WI38 (cell line): ENCODE measurements around the gene CCDC54.
"Not testable (repeated sequence)": the region's sequence is repeated elsewhere in the genome, so short reads cannot be mapped to it uniquely, and the experiment has no call there.

Experiments
- H3K4me3 ChIP-seq: 2 replicates; pipeline ENCODE4 v1.5.1; 2011; ENCODE audit warnings: low read depth, mild to moderate bottlenecking, control low read depth, low read length
- TF ChIP-seq, protein P1 (sequence below): IDR thresholded peaks from 2 replicates; pipeline ENCODE4 v1.5.1; 2012; ENCODE audit warnings: low read depth, mild to moderate bottlenecking, control low read depth, low read length

CCDC54 gene

DNA sequence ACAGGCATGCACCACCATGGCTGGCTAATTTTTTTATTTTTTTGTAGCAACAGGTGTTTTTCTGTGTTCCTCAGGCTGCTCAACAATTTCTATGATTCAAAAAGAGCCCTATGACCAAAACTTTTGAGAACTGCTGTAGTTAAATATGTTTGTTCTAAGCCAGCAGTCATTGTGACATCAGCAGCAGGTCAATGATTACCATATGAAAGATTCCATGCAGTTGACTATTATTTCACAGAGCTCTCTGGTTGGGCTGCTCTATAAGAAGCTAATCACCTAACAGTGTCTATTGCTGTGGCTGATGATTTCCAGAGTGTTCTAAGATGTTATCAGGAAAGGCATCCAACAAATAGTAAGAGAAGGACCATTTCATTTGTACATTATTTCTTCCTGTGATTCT is at the start of gene CCDC54:
Gene CCDC54, plus strand, starts transcription at position 289 of the 400 bp plus-strand sequence. CDS start 149 bp downstream, outside the sequence.
- TF ChIP-seq, protein P1, sequence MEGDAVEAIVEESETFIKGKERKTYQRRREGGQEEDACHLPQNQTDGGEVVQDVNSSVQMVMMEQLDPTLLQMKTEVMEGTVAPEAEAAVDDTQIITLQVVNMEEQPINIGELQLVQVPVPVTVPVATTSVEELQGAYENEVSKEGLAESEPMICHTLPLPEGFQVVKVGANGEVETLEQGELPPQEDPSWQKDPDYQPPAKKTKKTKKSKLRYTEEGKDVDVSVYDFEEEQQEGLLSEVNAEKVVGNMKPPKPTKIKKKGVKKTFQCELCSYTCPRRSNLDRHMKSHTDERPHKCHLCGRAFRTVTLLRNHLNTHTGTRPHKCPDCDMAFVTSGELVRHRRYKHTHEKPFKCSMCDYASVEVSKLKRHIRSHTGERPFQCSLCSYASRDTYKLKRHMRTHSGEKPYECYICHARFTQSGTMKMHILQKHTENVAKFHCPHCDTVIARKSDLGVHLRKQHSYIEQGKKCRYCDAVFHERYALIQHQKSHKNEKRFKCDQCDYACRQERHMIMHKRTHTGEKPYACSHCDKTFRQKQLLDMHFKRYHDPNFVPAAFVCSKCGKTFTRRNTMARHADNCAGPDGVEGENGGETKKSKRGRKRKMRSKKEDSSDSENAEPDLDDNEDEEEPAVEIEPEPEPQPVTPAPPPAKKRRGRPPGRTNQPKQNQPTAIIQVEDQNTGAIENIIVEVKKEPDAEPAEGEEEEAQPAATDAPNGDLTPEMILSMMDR, result no peak
- H3K4me3 ChIP-seq, result no peak within 1 kb of the TSS

DNA sequence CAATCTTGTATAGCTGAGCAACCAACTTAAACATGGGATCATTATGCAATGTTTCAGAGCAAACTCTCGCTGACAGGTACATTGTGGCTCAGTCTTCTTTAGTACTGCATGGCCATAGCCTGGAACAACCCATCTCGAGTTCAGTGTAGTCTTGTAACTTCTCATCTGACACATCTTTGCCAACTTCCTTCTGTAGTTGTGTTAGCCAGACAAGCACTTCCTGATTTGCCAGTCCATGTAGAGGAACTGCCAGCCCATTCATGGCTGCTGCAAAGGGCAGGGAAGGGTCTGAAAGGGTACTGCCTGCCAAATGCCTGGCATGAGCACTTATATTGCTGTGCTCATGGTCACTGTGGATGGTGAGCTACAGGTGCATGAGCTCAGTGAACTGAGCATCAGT is 49.2 kb upstream of the CCDC54 start:
- TF ChIP-seq, protein P1, result no peak
- no peak overlapping the region for H3K4me3 ChIP-seq

DNA sequence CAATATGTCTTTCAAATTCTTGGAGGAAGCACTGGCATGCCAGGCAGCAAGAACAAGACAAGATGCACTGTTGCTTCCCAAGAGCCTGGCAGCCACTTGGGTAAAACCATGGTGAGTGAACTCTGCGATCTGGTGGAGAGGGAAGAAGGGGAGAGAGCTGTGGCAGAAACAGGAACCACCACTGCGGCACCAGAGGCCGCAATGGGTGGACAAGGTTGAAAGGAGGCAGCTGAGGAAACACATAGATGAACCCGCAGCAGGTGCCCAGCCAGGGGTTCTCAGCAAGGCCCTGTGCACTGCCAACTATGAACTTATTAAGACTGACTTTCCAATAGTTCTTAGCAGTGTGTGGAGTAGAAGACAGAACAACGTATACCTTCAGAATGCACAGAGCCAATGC is 48.2 kb upstream of the CCDC54 start:
- TF ChIP-seq, protein P1, result no peak

DNA sequence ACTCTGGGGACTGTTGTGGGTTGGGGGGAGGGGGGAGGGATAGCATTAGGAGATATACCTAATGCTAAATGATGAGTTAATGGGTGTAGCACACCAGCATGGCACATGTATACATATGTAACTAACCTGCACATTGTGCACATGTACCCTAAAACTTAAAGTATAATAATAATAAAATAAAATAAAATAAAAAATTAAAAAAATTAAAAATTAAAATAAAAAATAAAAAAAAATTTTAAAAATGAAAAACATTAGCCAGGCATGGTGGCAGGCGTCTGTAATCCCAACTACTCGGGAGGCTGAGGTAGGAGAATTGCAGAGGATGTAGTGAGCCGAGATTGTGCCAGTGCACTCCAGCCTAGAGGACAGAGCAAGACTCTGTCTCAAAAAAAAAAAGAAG is 37.5 kb upstream of the CCDC54 start:
- not testable (repeated sequence) for H3K4me3 ChIP-seq

More for the DNA sequence above, 48.2 kb upstream of the CCDC54 start:
- H3K4me3 ChIP-seq, result no peak overlapping the region

DNA sequence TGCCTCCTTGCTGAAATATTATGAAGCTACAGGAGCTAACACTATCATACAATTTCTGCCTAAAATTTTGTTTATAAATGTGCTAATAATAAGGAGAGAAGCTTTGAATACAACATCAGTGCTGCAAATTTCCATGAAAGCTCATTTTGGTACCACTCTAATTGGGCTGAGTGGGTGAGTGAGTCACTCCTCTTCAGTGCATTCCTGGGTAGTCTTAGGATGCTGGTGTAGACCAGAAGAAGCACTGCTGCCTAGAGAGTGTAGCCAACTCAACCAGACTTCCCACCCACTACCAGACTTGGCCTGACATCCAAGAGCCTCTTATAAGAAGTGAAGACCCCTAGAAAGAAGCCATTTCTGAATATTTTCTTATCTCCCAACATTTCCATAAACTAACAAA is 32.5 kb upstream of the CCDC54 start:
- TF ChIP-seq, protein P1, result no peak
- no peak overlapping the region for H3K4me3 ChIP-seq

DNA sequence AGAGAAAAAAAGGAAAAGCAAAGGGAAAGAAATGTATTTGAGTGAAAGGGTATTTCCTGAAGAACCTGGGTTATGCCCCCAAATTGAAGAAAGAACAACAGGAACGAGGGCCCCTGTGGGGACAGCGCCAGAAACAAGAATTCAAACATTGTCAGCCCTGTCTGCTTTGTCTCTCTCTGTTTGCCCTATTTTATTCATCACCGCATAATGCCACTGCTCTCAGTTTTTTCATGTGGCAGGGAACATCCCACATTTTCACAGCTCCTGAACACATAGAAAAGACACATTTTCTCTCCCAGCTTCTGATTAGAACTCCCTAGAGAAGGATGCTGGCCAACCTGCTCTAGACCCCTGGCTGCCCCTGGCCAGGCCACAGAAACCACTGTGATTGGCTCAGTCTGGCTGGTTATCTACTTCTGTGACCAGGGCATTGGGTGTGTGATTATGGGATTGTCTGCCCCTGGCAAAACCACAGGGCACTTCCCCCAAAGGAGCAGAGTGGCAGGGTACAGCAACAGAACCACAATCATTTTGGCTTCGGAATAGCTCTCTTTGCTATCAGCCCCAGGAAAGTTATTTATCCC is 31.3 kb upstream of the CCDC54 start:
- no peak overlapping the region for H3K4me3 ChIP-seq
- TF ChIP-seq, protein P1, result no peak

DNA sequence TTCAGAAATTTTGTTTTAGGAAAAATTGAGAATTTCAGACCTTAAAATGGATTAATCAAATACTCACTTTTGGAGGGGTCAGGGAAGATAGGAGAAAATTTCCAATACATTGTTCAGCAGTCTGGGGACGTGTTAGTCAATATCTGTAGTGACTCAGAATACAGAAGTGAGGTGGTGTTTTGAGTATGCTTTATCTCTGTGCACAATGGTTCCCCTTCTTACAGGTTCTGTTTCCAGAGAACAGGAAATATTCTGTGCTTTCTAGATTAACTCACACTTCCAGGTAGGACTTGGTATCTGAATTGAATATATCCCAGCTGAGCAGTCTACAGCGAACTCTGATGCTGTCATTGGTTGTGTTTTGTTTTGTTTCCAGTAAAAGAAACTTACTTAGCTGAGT is 30.7 kb upstream of the CCDC54 start:
- no peak overlapping the region for H3K4me3 ChIP-seq

DNA sequence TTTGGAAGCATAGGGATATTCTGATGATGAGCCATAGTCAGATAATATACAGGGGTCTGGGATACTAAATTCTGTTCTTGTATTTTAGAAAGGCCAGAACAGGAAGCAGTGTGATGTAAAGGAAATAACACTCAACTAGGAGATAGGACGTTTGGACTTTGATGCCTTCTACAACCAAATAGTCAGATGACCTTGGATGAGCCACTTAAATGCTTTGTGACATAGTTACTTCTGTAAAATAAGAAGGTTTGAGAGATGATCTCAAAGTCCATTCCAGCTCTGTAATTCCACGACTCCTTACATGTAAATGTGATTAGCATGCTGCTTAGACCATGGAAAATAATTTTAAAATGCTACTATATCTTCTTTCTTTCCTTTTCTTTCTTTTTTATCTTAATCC is 29.5 kb upstream of the CCDC54 start:
- H3K4me3 ChIP-seq, result no peak overlapping the region
- TF ChIP-seq, protein P1, result no peak

More for the DNA sequence above, 30.7 kb upstream of the CCDC54 start:
- TF ChIP-seq, protein P1, result no peak
